HL-60 (cell line): Measurements from ENCODE around the gene CEACAM4.

Source experiments
- DNase-seq, 2 experiments: peaks; one replicate each; pipeline ENCODE4 v3.0.0-alpha.2; 2010 to 2020; ENCODE audit warnings: low read depth in 1 of 2, low spot score in 1 of 2
- H3K27ac ChIP-seq: fragments of 250-450 bp; sonication (Bioruptor Pico); replicated peaks from 2 replicates; pipeline ENCODE4 v1.5.1; 2020; ENCODE audit warnings: mild to moderate bottlenecking, moderate library complexity
- H3K27me3 ChIP-seq: fragments of 250-450 bp; sonication (Bioruptor Pico); 2 replicates; pipeline ENCODE4 v1.5.1; 2021; ENCODE audit warnings: mild to moderate bottlenecking, moderate library complexity; ENCODE audit not compliant: insufficient read depth, poor library complexity, severe bottlenecking
- H3K4me3 ChIP-seq: replicated peaks from 2 replicates; pipeline ENCODE4 v1.5.1; 2011; ENCODE audit warnings: mild to moderate bottlenecking, control low read depth, low read length; ENCODE audit not compliant: insufficient read depth
- CTCF ChIP-seq: IDR thresholded peaks from one replicate; pipeline ENCODE4 v1.5.1; 2011; ENCODE audit warnings: low read length, control low read depth, inconsistent platforms; ENCODE audit not compliant: insufficient read depth
- GABPA ChIP-seq: IDR thresholded peaks from 2 replicates; pipeline ENCODE4 v1.6.1; 2012; ENCODE audit warnings: low read depth
- POLR2AphosphoS5 ChIP-seq: IDR thresholded peaks from 2 replicates; pipeline ENCODE4 v1.6.1; 2012; ENCODE audit warnings: low read depth
- REST ChIP-seq: IDR thresholded peaks from 2 replicates; pipeline ENCODE4 v1.6.1; 2012; ENCODE audit warnings: low read depth; ENCODE audit not compliant: insufficient replicate concordance
- SPI1 ChIP-seq: IDR thresholded peaks from 2 replicates; pipeline ENCODE4 v1.6.1; 2012; ENCODE audit warnings: low read depth, mild to moderate bottlenecking, borderline replicate concordance
- long read RNA-seq: library from polyadenylated mRNA; unstranded; transcript quantifications from one replicate; pipeline ENCODE4 v2.0.0, GENCODE V29; 2020

Gene CEACAM4
- long read RNA-seq: 0 reads

DNA sequence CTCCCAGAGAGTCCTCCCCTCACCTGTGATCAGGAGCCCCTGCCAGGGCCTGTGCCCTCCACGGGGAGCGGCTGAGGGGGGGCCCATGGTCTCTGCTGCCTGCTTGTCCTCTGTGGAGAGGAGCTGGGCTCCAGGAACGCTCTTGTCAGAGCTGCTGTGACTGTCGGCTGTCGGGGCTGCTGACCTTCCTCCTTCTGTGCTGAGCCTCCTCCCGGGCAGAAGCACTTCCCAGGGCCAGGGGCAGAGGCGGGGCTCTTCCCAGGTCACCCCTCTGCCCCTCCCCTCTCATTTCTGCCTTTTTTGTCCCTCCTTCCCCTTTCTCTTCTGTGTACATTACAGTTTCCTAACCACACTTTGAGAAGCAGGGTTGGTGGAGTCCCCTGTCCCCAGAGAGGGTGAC lies at the start of gene CEACAM4:
Gene CEACAM4 (minus strand): TSS at position 198 of the 400 bp plus-strand sequence. CDS start 111 bp downstream, at position 87.
- Histone ChIP-seq H3K27ac (peak within 1 kb of the TSS; percentile 70), H3K27me3 (no peaks in the 10 kb centered on the region), H3K4me3 (peak within 1 kb of the TSS; percentile 55)
- DNase-seq: peak; percentile 76 to 91
- TF ChIP-seq POLR2AphosphoS5 (peak; percentile 74; the same call in 1 of the 2 replicates), GABPA (no peak), SPI1 (peak; percentile 65; the same call in 1 of the 2 replicates), CTCF (no peak)

DNA sequence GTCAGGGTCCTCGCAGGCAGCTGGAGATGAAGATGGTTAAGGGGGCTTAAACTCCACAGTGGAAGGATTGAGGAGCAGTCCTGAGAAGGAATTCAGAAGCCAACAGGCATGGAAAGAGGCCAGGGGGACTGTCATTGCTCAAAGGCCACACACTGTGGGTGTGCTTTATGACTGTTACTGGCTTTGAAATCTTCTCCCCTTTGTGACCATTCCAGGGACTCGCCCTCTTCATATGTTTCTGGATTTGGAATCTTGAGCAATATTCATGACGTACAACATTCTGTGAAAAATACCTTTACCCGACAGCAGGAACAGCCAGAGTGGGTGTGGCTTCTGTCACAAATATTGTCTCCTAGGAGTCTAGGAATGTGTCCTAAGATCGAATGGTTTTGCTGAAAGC lies 44.6 kb upstream of the CEACAM4 start:
- Histone ChIP-seq H3K27me3 (peaks cover 8% of the 10 kb centered on the region), H3K4me3 (no peak overlapping the region), H3K27ac (no peak overlapping the region)
- no peak for TF ChIP-seq CTCF
- TF ChIP-seq REST: no peak
- no peak for TF ChIP-seq GABPA
- no peak for TF ChIP-seq SPI1
- TF ChIP-seq POLR2AphosphoS5: no peak
- DNase-seq: no peak

- no peak for TF ChIP-seq CTCF
- no peak for TF ChIP-seq POLR2AphosphoS5
- TF ChIP-seq REST: no peak
- TF ChIP-seq GABPA: no peak
- TF ChIP-seq SPI1: no peak
- no peak overlapping the region for H3K27ac ChIP-seq
- H3K27me3 ChIP-seq: peaks cover 8% of the 10 kb centered on the region
- H3K4me3 ChIP-seq: no peak overlapping the region
- DNase-seq: no peak
Observed at GRCh38 chr19:41670755-41671154, 43.9 kb upstream of the CEACAM4 start.

DNA sequence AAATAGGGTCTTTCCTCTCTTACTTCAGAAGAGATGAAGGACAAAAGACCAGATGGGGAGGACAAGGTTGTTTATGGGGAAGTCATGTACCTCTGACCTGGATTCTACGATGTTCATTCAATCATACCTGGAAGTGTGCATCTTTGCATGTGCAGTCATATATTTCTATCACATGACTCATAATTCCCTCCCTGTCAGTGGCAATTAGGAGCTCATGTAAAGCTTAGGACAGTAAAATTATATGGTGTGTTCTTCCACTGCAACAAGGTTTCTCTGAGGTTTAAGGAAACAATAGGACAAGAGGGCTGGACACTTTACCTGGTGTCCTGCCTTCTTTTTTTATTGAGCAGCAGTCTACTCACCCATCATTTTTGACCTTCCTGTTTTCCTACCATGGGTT lies 41.4 kb upstream of the CEACAM4 start:
- no peak for DNase-seq
- Histone ChIP-seq H3K4me3 (no peak overlapping the region), H3K27me3 (peaks cover 7% of the 10 kb centered on the region), H3K27ac (no peak overlapping the region)
- no peak for TF ChIP-seq GABPA
- TF ChIP-seq CTCF: no peak
- TF ChIP-seq SPI1: no peak
- TF ChIP-seq POLR2AphosphoS5: no peak
- no peak for TF ChIP-seq REST
